Activated CD8-positive, alpha-beta memory T cell treated with anti-CD3 and anti-CD28 coated beads, Interleukin-2, amount 10 ng/mL, durations not matched to agents 7 days and 5 days (primary cell): ENCODE results near the gene ARGLU1. TPM values are rescaled to one million over a fixed set of nuclear protein-coding genes. Genes with fewer than 3 reads are reported as not detected.

Experiments
- ATAC-seq: fragments of 150-1000 bp; cut with Tn5 transposase; one replicate; pipeline ENCODE4 v1.10.0; 2021; ENCODE audit warnings: moderate library complexity
- CTCF ChIA-PET: fragments of 350-600 bp; sonication (Branson Sonifier 250); formaldehyde crosslinking; loops from one replicate; lab custom pipeline; 2021; ENCODE audit warnings: antibody characterized with exemption; lab: Charles Lee
- DNase-seq: peaks from one replicate; pipeline ENCODE4 v3.0.0-alpha.2; 2020
- H3K27ac Mint-ChIP-seq: one replicate; pipeline ENCODE4 v1.8.0; 2021; ENCODE audit warnings: mild to moderate bottlenecking, mixed read lengths
- H3K27me3 Mint-ChIP-seq: one replicate; pipeline ENCODE4 v1.8.0; 2021; ENCODE audit warnings: mixed read lengths
- H3K36me3 Mint-ChIP-seq: one replicate; pipeline ENCODE4 v1.8.0; 2021; ENCODE audit warnings: mild to moderate bottlenecking, mixed read lengths
- H3K4me1 Mint-ChIP-seq: one replicate; pipeline ENCODE4 v1.8.0; 2021; ENCODE audit warnings: mixed read lengths
- H3K4me3 Mint-ChIP-seq: one replicate; pipeline ENCODE4 v1.8.0; 2021; ENCODE audit warnings: mild to moderate bottlenecking, moderate library complexity, mixed read lengths
- H3K9me3 Mint-ChIP-seq: one replicate; pipeline ENCODE4 v1.8.0; 2022; ENCODE audit warnings: low read depth, mixed read lengths
- total RNA-seq, 2 experiments: library from RNA; stranded (reverse); gene quantifications; one replicate each; pipeline ENCODE4 v1.2.3, GENCODE V29; 2021

ARGLU1 gene
- total RNA-seq, 2 experiments from 2014 or later = 111 to 138 TPM

DNA sequence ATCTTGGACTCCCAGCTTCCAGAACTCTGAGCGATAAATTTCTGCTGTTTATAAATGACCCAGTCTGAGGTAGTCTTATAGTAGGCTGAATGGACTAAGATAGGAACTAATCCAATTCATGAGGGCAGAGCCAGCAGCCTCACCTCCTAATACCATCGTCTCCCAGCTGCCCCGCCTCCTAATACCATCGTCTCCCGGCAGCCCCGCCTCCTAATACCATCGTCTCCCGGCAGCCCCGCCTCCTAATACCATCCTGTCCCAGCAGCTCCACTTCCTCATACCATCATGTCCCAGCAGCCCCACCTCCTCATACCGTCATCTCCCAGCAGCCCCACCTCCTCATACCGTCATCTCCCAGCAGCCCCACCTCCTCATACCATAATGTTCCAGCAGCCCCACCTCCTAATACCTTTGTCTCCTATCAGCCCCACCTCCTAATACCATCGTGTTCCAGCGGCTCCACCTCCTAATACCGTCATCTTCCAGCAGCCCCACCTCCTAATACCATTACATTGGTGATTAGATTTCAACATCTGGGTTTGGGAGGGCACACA lies 2.4 kb upstream of the ARGLU1 start:
- H3K27ac Mint-ChIP-seq = no peak overlapping the region
- no peak for ATAC-seq
- H3K9me3 Mint-ChIP-seq = peaks cover 3% of the 10 kb centered on the region
- CTCF ChIA-PET = no interaction called here
- H3K4me3 Mint-ChIP-seq = no peak overlapping the region
- H3K36me3 Mint-ChIP-seq = peaks cover 21% of the 10 kb centered on the region
- peaks cover 19% of the 10 kb centered on the region for H3K4me1 Mint-ChIP-seq
- H3K27me3 Mint-ChIP-seq = no peaks in the 10 kb centered on the region
- DNase-seq = no peak

DNA sequence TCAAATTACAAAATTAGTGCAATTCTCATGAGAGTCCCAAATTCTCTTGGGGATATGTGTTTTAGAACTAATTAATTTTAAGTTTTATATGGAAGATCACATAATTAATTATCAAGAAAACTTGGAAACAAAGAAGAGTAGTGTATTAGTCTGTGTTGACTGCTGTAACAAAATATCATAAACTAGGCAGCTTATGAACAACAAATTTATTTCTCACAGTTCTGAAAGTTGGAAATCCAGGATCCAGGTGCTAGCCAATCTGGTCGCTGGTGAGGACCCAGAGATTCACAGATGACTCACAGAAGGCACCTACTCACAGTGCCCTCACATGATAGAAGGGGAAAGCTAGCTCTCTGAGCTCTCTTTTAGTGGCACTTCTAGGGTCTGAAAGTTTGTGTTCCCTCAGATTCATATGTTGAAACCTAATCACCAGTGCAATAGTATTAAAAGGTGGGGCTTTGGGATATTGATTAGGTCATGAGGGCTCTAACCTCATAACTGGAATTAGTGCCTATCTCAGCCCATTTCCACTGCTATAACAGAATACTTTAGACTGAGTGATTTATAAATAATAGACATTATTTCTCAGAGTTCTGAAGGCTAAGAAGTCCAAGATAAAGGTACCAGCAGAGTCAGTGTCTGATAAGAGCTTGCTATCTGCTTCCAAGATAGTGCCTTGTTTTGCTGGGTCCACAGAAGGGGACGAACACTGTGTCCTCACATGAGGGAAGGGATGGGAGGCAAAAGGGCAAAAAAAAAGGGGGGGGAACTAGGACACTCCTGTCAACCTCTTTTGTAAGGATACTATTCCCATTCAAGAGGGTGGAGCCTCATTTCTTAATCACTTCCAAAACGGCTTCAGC lies 1.5 kb upstream of the ARGLU1 start:
- Mint-ChIP-seq H3K27ac (no peak overlapping the region), H3K4me3 (no peak overlapping the region), H3K27me3 (no peaks in the 10 kb centered on the region), H3K9me3 (peaks cover 3% of the 10 kb centered on the region), H3K36me3 (peaks cover 21% of the 10 kb centered on the region), H3K4me1 (peaks cover 28% of the 10 kb centered on the region)
- CTCF ChIA-PET = interaction anchor here (0.7 to 5.3 kb wide), 3 partner anchors 33 to 50 kb away, joined by 3 to 36 read pairs (median 12); partner anchors contain the start of gene EFNB2
- ATAC-seq = no peak
- no peak for DNase-seq

DNA sequence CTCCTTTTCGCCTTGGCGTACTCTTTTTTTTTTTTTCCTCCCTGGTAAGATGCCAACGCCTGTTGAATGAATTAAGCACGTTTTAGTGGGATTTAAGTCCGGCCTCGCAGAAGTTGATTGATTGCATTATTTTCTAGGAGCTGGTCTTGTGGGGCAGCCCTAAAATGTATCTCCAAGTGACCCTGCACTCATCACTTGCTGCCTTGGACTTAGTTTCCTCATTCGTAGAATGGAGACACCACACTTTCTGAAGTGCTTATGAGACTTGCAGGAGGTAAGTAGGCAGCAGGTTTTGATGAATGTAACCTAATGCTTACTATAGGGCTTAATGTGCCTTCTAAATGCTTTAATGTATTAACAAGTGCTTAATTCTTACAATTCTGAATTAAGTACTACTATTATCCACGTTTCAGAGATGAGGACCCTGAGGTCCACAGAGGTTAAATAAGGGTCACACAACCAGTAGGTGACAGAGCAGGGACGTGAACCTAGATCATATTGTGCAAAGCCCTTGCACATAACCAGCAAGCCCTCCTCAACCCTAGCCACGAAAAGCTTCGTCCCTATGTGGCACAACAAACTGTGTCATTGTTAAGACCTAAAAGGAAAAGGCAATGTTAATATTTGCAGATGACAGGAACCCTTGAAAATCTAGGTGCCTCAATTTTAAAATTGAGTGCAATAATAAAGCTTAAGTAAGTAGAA lies 514 bp upstream of the ARGLU1 start:
- Mint-ChIP-seq H3K27ac (peak overlapping the region; percentile 94), H3K36me3 (peaks cover 25% of the 10 kb centered on the region), H3K9me3 (no peaks in the 10 kb centered on the region), H3K27me3 (no peaks in the 10 kb centered on the region), H3K4me3 (peak overlapping the region; percentile 98), H3K4me1 (peaks cover 37% of the 10 kb centered on the region)
- DNase-seq (no peak), ATAC-seq (peak; percentile 25)
- CTCF ChIA-PET = interaction anchor here (0.7 to 5.3 kb wide), 5 partner anchors 9 to 51 kb away, joined by 3 to 36 read pairs (median 4); partner anchors contain the start of gene EFNB2

DNA sequence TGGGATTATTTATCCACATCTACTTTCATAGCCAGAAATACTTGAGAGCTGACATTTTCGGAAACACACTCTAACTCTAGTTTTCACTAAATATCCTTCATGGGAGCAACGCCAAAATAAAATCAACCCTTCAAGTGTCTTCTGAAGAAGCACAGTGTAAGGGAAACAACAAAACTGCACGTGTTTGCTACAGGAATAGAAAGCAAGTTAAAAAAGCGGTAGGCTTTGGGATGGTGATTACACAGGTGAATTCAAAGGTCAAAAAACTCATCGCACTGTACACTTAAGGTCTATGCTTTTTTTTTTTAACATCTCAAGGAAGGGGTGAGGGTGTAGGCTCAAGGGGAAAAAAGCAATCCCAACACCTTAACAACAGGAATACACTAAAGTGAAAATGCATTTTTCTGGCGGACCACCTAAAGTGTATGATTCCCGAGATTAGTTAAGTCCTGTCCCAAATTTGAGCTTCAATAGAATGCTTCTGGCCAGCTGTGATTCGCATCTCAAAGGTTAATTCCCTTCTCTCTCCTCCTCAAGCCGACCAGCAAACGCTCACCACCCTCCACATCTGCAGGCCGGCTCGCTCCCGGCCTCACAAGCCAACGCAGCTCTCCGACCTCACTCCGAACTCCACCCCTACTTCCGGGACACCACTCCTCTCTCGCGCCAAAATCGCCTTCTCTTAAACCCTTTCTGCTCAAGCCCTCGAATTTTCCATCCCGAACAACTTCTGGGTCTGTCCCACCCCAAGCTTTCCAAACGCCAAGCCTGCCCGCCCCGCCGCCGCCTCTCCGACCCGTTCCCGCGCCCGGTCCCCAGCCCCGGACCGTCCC lies 1.1 kb downstream of the ARGLU1 start:
- H3K4me3 Mint-ChIP-seq = peak overlapping the region; percentile 98
- peak; percentile 49 for ATAC-seq
- H3K9me3 Mint-ChIP-seq = no peaks in the 10 kb centered on the region
- peak; percentile 74 for DNase-seq
- peaks cover 30% of the 10 kb centered on the region for H3K36me3 Mint-ChIP-seq
- peak overlapping the region; percentile 94 for H3K27ac Mint-ChIP-seq
- H3K27me3 Mint-ChIP-seq = no peaks in the 10 kb centered on the region
- peaks cover 48% of the 10 kb centered on the region for H3K4me1 Mint-ChIP-seq
- CTCF ChIA-PET = interaction anchor here (0.8 to 5.3 kb wide), 5 partner anchors 10 to 53 kb away, joined by 3 to 36 read pairs (median 3); partner anchors contain the start of gene EFNB2

DNA sequence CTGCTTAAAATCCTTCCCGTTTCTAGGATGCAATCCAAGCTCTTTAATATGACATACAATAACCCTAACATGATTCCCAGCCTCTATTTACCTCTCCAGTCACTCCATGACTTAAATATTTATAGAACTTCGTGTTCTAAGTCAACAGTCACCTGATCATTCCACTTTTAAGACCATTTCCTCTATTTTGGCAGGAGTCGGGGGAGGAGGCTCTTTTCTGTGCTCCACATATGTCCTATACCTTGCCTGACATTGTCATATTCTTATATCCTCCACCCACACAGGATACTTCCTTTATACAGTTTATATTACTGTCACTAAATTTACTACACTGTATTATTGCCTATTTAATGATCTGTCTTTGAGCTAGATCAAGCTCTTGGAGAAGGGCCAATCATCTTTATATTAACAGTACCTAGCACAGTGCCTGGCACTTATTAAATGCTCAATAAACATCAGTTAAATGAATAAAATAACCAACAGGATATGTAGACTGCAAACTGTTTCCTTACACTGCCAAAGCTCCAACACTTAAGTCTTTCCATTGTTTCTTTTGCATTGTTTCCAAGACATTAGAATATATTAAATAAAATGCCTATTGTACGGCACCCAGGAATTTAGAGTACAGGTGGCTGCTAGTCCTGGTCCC lies 2.7 kb downstream of the ARGLU1 start:
- peaks cover 61% of the 10 kb centered on the region for H3K4me1 Mint-ChIP-seq
- H3K4me3 Mint-ChIP-seq = peak overlapping the region; percentile 98

DNA sequence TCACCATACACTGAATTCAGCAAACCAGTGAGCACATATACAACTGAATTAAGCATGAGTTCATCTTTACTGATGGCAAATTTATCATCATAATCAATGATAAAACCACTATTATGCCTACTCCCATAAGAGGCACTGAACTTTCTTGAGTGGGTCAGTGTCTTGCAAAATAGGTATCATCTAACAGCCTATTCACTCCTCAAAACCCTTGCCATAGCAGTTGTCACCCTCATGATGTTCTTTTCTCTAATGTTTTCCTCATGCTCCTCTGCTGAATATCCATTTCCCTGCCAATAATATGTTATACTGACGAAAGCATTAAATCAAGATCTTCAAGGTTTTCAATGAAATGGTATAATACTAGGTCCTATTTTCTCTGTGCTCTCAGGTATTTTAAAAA lies 5.6 kb downstream of the ARGLU1 start:
- Mint-ChIP-seq H3K27me3 (no peaks in the 10 kb centered on the region), H3K36me3 (peaks cover 47% of the 10 kb centered on the region), H3K9me3 (no peaks in the 10 kb centered on the region), H3K4me1 (peaks cover 60% of the 10 kb centered on the region), H3K4me3 (peak overlapping the region; percentile 19), H3K27ac (no peak overlapping the region)
- no peak for ATAC-seq
- no peak for DNase-seq
- CTCF ChIA-PET = interaction anchor here (0.9 to 2.8 kb wide), 2 partner anchors 26 to 58 kb away, joined by 3 to 15 read pairs; partner anchors contain the start of gene EFNB2

More for the DNA sequence above, 2.7 kb downstream of the ARGLU1 start:
- ATAC-seq = no peak
- CTCF ChIA-PET = interaction anchor here (0.7 to 5.3 kb wide), 3 partner anchors 12 to 55 kb away, joined by 3 to 36 read pairs (median 3); partner anchors contain the start of gene EFNB2
- Mint-ChIP-seq H3K27ac (peak overlapping the region; percentile 69), H3K27me3 (no peaks in the 10 kb centered on the region), H3K36me3 (peaks cover 30% of the 10 kb centered on the region), H3K9me3 (no peaks in the 10 kb centered on the region)
- no peak for DNase-seq

DNA sequence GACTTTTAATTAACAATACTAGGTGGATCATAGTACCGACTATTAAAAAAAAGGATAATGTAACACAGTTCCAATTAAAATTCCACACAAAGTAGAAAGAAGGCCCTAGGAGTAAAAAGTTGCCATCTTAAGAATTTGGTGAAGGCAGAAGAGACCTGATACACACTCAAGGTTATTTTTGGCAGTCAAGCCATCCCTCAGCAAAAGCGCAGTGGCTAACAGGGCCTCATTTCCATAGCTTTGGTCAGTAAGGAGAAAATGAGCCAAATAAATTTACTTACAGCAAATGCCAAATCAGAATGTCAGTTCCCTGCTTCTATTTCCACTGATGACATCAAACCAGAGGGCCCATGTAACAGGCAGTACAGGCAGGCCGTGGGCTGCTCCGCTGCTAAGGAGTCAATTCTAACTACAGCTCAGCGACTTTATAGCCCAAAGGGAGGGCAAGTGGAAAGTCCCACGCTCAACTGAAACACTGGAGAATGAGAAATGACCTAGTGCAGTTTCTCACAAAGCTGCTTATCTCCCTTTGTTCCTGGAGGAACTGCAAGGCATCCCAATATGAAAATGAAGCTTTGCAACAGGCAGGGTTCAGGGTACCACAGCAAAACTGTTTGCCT lies 6.3 kb downstream of the ARGLU1 start:
- H3K36me3 Mint-ChIP-seq = peaks cover 49% of the 10 kb centered on the region
- DNase-seq (peak; percentile 58), ATAC-seq (peak; percentile 66)
- H3K4me1 Mint-ChIP-seq = peaks cover 58% of the 10 kb centered on the region
- H3K27ac Mint-ChIP-seq = no peak overlapping the region
- H3K27me3 Mint-ChIP-seq = no peaks in the 10 kb centered on the region
- no peaks in the 10 kb centered on the region for H3K9me3 Mint-ChIP-seq
- H3K4me3 Mint-ChIP-seq = peak overlapping the region; percentile 19
- CTCF ChIA-PET = interaction anchor here (0.9 to 2.8 kb wide), 2 partner anchors 25 to 58 kb away, joined by 3 to 15 read pairs; partner anchors contain the start of gene EFNB2

DNA sequence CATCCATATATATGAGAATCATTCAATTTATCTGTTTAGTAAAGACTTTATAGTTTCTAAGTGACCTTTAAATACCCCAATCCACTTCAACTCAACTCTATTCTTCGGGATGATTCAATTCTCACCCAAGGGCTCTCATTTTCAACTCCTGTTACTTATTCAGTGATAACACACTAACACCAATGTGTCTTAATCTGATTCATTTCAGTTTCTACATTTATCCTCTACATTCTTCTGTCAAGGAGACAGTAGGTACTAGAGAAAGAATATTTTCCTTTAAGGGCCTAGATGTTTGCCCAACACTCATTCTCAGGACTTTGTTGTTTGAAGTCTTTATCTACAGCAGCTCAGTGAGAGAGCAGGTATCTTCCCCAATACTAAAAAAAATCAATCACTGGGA lies 7.1 kb downstream of the ARGLU1 start:
- Mint-ChIP-seq H3K9me3 (no peaks in the 10 kb centered on the region), H3K4me1 (peaks cover 54% of the 10 kb centered on the region), H3K27ac (peak overlapping the region; percentile 34), H3K4me3 (no peak overlapping the region), H3K36me3 (peaks cover 48% of the 10 kb centered on the region), H3K27me3 (no peaks in the 10 kb centered on the region)
- no peak for DNase-seq
- CTCF ChIA-PET = interaction anchor here (2.8 kb wide), 1 partner anchor 25 kb away, joined by 15 read pairs; the partner anchor contains the start of gene EFNB2
- peak; percentile 43 for ATAC-seq

DNA sequence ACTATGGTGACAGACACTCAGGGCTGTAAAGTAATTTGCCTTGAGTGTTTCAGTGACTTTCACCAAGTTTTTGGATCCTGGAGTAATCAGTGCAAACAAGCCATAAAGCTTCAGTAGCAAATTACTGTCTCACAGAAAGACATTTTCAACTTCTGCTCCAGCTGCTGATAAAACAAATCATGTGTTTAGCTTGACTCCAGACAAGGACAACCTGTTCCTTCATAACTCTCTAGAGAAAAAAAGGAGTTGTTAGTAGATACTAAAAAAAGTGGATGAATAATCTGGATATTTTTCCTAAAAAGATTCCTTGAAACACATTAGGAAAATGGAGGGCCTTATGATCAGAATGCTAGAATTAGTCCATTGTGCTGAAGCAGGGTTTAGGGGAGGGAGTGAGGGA lies 9.4 kb downstream of the ARGLU1 start:
- CTCF ChIA-PET = interaction anchor here (1.3 to 2.6 kb wide), 2 partner anchors 22 to 26 kb away, joined by 3 to 9 read pairs; no protein-coding TSS in a partner anchor
- H3K4me3 Mint-ChIP-seq = no peak overlapping the region
- peaks cover 57% of the 10 kb centered on the region for H3K36me3 Mint-ChIP-seq
- H3K9me3 Mint-ChIP-seq = no peaks in the 10 kb centered on the region
- H3K27ac Mint-ChIP-seq = no peak overlapping the region
- DNase-seq = no peak
- no peaks in the 10 kb centered on the region for H3K27me3 Mint-ChIP-seq
- H3K4me1 Mint-ChIP-seq = peaks cover 44% of the 10 kb centered on the region
- no peak for ATAC-seq

DNA sequence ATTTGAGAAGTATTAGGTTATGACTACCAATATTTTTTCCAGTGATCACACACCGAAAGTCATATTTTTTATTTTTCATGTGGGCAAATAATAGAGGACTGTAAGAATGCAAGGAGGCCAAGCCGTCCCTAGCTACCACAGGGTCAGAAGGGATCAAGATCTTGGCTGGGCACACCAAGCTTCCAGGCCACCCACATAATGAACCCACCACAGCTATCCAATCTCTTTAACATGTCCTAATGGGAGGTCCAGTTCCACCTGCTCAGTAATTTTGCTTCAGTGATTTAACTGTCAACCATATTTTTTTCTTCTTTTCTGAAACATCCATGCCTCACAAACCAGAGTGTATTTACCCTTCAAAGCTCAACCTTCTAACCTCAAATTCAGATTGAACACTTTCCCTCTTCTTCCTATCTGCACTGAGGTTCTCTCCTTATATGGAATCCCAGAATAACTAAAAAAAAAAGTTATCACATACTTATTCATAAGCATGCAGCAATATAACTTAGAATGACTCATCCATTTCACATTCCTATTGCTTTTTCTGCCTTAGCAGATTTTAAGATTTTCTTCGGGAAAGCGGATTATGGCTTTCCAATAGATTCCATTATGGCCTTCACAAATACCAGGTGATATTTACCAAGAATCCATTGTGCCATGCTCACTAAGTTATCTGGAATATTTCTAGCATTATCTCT lies 12.2 kb downstream of the ARGLU1 start:
- H3K27ac Mint-ChIP-seq = no peak overlapping the region
- peaks cover 37% of the 10 kb centered on the region for H3K4me1 Mint-ChIP-seq
- DNase-seq (no peak), ATAC-seq (no peak)
- no peak overlapping the region for H3K4me3 Mint-ChIP-seq
- no peaks in the 10 kb centered on the region for H3K9me3 Mint-ChIP-seq
- no peaks in the 10 kb centered on the region for H3K27me3 Mint-ChIP-seq
- H3K36me3 Mint-ChIP-seq = peaks cover 64% of the 10 kb centered on the region
- CTCF ChIA-PET = no interaction called here

DNA sequence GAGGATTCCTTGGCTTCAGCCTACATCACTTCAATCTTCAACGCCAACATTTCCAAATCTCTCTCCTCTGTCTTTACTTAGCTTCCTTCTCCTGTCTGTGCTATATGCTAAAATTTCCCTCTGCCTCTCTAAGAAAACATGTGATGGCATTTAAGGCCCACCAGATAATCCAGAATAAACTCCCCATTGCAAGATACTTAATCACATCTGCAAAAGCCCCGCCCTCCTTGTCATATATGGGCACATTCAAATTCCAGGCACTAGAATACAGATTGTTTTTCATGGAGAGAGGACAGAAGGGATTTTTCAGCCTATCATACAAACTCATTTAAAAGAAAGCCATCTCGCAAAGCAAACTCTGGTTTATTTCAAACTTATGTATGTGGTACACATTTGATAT lies 16.2 kb downstream of the ARGLU1 start:
- Mint-ChIP-seq H3K4me1 (peaks cover 35% of the 10 kb centered on the region), H3K36me3 (peaks cover 51% of the 10 kb centered on the region), H3K9me3 (no peaks in the 10 kb centered on the region), H3K27ac (peak overlapping the region; percentile 2), H3K27me3 (no peaks in the 10 kb centered on the region), H3K4me3 (no peak overlapping the region)
- DNase-seq (no peak), ATAC-seq (no peak)
- CTCF ChIA-PET = no interaction called here
